Rectal smooth muscle tissue (tissue), 1 donor: ENCODE measurements around the gene MTNR1B.

Experiments used
- H3K27ac ChIP-seq: one replicate; pipeline ENCODE4 v1.7.0; 2013; ENCODE audit warnings: low read depth, low read length, inconsistent platforms
- H3K27me3 ChIP-seq: one replicate; pipeline ENCODE4 v1.7.0; 2013; ENCODE audit warnings: low read length; ENCODE audit not compliant: control insufficient read depth, insufficient read depth
- H3K36me3 ChIP-seq: one replicate; pipeline ENCODE4 v1.7.0; 2013; ENCODE audit warnings: low read length; ENCODE audit not compliant: control insufficient read depth, insufficient read depth
- H3K4me1 ChIP-seq: one replicate; pipeline ENCODE4 v1.7.0; 2013; ENCODE audit warnings: low read length; ENCODE audit not compliant: control insufficient read depth, insufficient read depth
- H3K4me3 ChIP-seq: one replicate; pipeline ENCODE4 v1.7.0; 2013; ENCODE audit warnings: low read length
- H3K9ac ChIP-seq: one replicate; pipeline ENCODE4 v1.7.0; 2013; ENCODE audit warnings: low read length

The MTNR1B gene

DNA sequence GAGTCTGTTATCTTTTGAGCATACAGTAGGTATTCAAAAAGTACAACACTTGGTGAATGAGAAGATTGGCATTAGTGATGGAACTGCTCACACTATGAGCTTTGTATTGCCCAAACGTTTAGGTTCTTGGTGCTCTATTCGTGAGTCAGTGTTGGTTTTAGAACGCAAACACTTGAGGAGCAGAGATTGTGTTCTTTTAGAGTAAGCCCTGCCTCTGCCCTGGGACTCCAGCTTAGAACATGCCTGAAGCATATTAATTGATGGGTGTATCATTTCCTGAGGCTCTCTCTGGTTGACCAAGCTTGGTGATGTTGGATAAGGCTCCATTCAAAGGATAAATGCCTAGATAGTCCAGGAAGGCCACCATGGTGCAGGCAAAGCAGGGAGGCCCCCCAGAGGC, 10.9 kb downstream of the MTNR1B start:
- no peaks in the 10 kb centered on the region for H3K36me3 ChIP-seq
- no peak overlapping the region for H3K4me3 ChIP-seq
- H3K27ac ChIP-seq: no peak overlapping the region
- no peaks in the 10 kb centered on the region for H3K4me1 ChIP-seq
- H3K9ac ChIP-seq: no peak overlapping the region
- H3K27me3 ChIP-seq: no peaks in the 10 kb centered on the region

DNA sequence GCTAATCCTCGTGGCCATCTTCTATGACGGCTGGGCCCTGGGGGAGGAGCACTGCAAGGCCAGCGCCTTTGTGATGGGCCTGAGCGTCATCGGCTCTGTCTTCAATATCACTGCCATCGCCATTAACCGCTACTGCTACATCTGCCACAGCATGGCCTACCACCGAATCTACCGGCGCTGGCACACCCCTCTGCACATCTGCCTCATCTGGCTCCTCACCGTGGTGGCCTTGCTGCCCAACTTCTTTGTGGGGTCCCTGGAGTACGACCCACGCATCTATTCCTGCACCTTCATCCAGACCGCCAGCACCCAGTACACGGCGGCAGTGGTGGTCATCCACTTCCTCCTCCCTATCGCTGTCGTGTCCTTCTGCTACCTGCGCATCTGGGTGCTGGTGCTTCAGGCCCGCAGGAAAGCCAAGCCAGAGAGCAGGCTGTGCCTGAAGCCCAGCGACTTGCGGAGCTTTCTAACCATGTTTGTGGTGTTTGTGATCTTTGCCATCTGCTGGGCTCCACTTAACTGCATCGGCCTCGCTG, 12.1 kb downstream of the MTNR1B start:
- Histone ChIP-seq H3K4me1 (no peaks in the 10 kb centered on the region), H3K4me3 (no peak overlapping the region), H3K27me3 (no peaks in the 10 kb centered on the region), H3K27ac (no peak overlapping the region), H3K36me3 (no peaks in the 10 kb centered on the region), H3K9ac (no peak overlapping the region)

DNA sequence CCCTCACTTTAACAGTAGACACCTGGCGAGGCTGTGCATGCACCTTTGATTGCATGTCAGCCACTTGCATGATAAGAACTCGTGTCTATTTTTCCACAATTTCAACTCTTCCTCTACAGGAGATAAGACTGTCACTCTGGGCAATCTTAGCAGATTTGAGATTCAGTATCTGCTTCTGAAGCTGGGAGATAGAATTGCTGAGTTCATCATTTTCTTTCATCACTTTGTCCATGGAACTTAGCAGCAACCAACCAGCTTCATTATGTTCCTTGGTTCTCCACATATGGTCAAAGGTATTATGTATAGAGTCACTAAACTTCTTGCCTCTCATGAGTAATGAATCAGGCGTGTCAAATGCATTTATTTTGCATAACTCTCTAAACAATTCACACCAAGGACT, 17.1 kb downstream of the MTNR1B start:
- H3K9ac ChIP-seq: no peak overlapping the region
- no peaks in the 10 kb centered on the region for H3K36me3 ChIP-seq
- H3K4me1 ChIP-seq: no peaks in the 10 kb centered on the region
- no peak overlapping the region for H3K27ac ChIP-seq
- no peaks in the 10 kb centered on the region for H3K27me3 ChIP-seq
- H3K4me3 ChIP-seq: no peak overlapping the region

DNA sequence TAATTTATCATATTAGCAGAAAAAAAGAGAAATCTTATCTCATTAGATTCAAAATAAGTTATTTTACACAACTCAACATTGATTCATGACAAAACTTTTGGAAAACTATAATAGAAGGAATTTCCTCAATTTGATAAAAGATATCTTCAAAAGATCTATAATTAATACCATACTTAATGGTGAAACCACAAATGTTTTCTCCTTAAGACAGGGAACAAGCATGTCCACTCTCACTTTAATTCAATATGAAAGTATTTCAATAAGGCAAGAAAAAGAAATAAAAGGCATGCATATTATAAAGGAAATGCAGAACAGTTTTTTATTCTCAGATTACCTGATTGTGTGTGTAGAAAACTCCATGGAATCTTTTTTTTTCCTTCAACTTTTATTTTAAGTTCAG, 23.6 kb downstream of the MTNR1B start:
- H3K4me1 ChIP-seq: no peaks in the 10 kb centered on the region

DNA sequence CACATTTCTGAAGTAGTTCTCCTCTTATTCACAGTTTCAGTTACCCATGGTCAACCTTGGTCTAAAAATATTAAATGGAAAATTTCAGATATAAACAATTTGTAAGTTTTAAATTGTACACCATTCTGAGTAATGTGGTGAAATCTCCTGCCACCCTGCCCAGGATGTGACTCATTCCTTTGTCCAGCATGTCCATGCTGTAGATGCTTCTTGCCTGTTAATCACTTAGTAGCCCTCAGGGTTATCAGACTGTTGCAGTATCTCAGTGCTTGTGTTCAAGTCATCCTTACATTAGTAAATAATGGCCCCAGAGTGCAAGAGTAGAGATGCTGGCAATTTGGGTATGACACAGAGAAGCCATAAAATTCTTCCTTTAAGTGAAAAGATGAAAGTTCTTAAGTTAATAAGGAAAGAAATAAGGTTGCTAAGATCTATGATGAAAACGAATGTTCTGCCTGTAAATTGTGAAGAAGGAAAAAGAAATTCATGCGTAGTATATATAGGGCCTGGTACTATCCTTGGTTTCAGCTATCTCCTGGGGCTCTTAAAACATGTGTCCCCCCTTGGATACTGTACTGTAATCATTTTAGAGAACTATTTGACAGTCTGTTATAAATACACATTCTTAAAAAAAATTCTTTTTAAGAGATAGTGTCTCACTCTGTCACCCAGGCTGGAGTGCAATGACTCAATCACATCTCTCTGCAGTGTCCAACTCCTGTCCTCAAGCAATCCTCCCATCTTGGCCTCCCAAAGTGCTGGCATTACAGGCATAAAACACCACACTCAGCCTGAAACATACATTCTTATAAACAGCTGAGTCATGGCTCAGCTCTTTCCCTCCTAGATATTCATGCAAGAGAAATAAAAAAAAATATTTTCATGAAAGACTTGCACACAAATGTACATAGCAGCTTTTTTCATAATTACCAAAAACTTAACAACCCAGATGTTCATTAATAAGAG, 31.3 kb downstream of the MTNR1B start:
- no peak overlapping the region for H3K9ac ChIP-seq

More for the DNA sequence above, 23.6 kb downstream of the MTNR1B start:
- Histone ChIP-seq H3K27ac (no peak overlapping the region), H3K9ac (no peak overlapping the region), H3K4me3 (no peak overlapping the region), H3K36me3 (no peaks in the 10 kb centered on the region), H3K27me3 (no peaks in the 10 kb centered on the region)

DNA sequence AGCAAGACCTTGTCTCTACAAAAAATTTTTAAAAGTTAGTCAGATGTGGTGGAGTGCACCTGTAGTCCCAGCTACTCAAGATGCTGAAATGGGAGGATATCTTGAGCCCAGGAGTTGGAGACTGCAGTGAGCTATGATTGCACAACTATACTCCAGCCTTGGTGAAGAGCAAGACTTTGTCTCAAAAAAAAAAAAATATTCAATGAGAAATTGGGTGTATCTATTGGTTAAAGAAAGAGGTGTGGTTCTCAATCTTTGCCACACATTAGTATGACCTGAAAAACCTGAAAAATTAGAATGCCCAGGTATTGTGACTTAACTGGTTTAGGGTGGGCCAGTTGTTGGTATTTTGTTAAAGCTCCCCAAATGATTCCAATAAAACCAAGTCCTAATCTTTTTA, 32.4 kb downstream of the MTNR1B start:
- H3K27me3 ChIP-seq: no peaks in the 10 kb centered on the region
- no peaks in the 10 kb centered on the region for H3K36me3 ChIP-seq
- no peak overlapping the region for H3K4me3 ChIP-seq
- no peak overlapping the region for H3K9ac ChIP-seq
- H3K4me1 ChIP-seq: no peaks in the 10 kb centered on the region
- H3K27ac ChIP-seq: no peak overlapping the region

More for the DNA sequence above, 31.3 kb downstream of the MTNR1B start:
- Histone ChIP-seq H3K4me3 (no peak overlapping the region), H3K27me3 (no peaks in the 10 kb centered on the region), H3K4me1 (no peaks in the 10 kb centered on the region), H3K36me3 (no peaks in the 10 kb centered on the region), H3K27ac (no peak overlapping the region)

DNA sequence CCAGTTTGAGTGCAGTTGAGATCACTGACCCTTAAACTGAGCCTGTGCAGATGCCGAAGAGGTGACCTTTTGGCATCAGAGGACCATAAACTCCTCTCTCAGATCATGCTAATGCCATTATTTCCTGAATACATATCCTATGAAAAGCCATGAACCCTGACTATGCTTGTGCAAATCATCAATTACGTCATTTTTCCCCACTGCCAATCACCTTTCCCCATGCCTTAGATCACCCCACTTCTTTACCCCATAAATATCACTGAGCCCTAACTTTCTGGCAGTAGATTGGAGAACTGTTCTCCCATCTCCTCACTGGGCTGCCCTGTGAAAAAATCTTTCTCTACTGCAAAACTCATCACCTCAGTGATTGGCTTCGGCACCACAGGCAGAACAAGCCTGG, 32.9 kb downstream of the MTNR1B start:
- Histone ChIP-seq H3K27me3 (no peaks in the 10 kb centered on the region), H3K36me3 (no peaks in the 10 kb centered on the region), H3K9ac (no peak overlapping the region), H3K4me1 (no peaks in the 10 kb centered on the region), H3K4me3 (no peak overlapping the region), H3K27ac (no peak overlapping the region)

DNA sequence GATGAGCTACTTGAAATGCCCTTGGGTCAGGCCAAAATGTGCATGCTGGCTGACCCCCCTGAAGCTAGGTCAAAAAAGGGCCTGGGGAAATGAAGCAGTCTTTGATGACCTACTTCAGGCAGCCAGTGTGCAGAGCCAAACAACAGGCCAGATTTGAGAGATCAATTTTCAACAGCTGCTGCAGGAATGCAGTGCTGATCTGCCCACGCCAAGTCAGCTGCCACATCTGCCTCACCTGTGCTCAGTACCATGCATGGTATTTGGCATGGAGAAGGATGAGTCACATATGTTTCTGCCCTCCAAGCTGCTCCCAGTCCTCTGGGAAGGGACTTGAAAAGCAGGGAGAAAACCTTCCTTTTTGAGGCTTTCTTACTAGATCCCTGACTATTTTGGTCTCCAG, 35.8 kb downstream of the MTNR1B start:
- H3K4me3 ChIP-seq: no peak overlapping the region
- no peak overlapping the region for H3K27ac ChIP-seq
- no peaks in the 10 kb centered on the region for H3K27me3 ChIP-seq
- no peaks in the 10 kb centered on the region for H3K36me3 ChIP-seq
- no peak overlapping the region for H3K9ac ChIP-seq
- no peaks in the 10 kb centered on the region for H3K4me1 ChIP-seq

DNA sequence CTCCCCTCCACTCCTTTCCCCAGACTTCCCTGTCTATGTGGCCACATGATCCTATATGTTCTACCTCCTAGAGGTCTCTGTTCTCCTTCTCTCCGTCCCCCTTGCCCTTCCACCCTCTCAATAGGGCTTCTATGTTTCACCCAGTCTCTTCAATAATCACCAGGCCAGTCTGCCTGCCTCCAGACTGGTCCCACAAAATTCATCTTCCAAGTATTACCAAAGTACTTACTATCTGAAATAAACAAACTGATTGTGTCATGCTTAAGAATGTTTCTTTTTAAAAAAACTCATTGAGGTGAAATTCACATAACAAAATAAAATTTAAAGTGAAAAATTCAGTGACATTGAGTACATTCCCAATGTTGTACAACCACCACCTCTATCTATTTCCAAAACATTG, 44.2 kb downstream of the MTNR1B start:
- H3K4me3 ChIP-seq: no peak overlapping the region
- H3K27ac ChIP-seq: no peak overlapping the region
- H3K4me1 ChIP-seq: no peaks in the 10 kb centered on the region
- no peaks in the 10 kb centered on the region for H3K36me3 ChIP-seq
- no peaks in the 10 kb centered on the region for H3K27me3 ChIP-seq
- no peak overlapping the region for H3K9ac ChIP-seq

DNA sequence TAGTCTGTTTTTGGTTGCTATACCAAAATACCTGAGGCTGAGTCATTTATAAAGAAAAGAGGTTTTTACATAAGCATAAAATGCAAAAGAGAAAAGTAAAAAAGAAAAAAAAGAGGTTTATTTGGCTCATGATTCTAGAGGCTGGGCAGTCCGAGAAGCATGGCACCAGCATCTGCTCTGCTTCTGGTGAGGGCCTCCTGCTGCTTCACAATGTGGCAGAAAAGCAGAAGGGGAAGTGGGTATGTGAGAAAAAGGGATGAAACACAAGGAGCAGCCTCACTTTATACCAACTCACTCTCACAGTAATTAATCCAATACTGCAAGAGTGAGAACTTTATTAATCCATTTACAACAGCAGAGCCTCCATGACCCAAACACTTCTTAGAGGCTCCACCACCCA, 47.1 kb downstream of the MTNR1B start:
- Histone ChIP-seq H3K27ac (no peak overlapping the region), H3K36me3 (no peaks in the 10 kb centered on the region), H3K27me3 (no peaks in the 10 kb centered on the region), H3K4me3 (no peak overlapping the region), H3K9ac (no peak overlapping the region), H3K4me1 (no peaks in the 10 kb centered on the region)

DNA sequence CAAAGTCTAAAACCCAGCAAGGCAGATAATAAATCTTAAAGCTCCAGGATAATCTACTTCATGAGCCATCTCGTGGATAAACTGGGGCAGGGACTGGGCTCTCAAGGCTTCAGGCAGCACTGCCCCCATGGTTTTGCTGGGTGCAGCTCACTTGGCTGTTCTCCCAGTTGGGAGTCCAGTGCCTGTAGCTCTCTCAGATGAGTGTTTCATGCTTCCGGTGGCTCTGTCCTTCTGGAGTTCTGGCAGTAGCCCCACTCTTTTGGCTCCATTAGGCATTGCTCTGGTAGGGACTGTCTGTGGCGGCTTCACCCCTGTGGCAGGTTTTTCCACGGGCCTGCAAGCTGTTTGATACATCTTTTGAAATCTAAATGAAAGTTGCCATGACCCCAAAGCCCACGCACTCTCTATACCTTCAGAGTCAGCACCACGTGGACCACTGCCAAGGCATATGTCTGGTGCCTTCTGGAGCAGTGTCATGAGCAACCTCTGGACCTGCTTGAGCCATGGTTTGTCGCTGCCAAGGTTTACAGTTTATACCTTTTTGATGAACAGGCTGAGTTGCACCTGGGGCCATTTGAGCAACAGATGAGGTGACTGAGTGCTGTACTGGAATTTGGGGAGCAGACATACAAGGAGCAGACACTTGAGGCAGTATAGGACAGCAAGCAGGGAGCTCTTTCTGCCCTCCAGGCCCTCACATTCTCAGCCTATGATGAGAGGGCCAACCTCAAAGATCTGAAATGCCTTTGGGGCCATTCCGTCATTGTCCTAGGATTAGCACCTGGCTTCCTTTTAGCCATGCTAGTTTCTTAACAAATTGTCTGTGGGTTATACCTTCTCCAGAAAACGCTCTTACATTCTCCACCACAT, 48.6 kb downstream of the MTNR1B start:
- Histone ChIP-seq H3K9ac (no peak overlapping the region), H3K36me3 (no peaks in the 10 kb centered on the region), H3K4me3 (no peak overlapping the region), H3K27ac (no peak overlapping the region), H3K4me1 (no peaks in the 10 kb centered on the region), H3K27me3 (no peaks in the 10 kb centered on the region)

DNA sequence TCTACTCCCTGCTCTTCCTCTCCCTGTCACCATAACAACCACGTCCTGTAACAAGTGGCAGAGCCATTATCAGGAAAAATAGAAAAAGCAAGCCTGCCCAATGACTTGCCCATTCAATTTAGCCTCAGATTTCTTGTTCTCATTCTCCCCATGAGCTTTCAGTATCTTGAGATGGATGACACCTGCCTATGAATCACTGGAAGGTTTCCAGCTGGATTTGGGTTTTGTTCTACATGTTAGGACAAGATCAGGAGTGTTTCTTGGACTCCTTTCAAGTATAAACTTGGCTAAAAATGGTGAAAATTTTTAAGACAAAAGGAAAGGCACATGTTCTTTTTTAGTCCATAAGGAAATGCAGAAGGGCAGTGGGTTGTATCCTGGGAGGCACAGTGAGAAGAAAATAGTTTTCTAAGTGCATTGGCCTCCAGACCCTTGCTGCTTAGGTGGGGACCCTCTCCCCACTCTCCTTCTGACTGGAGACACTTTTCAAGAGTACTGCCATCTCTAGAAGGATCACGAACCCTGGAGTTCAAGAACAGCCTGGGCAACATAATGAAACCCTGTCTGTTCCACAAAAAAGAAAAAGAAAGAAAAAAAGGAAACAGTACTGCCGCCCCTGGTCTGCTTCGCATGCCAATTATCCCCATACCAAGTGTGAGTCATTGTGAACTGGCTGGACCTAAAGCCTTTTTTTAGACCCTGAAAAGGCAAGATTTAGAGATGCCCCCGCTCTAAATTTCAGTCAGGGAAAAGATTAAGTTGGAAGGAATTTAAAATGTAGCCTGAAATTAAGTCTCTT, 51.0 kb downstream of the MTNR1B start:
- no peaks in the 10 kb centered on the region for H3K36me3 ChIP-seq
- no peaks in the 10 kb centered on the region for H3K4me1 ChIP-seq
- H3K4me3 ChIP-seq: no peak overlapping the region
- H3K27ac ChIP-seq: no peak overlapping the region
- no peak overlapping the region for H3K9ac ChIP-seq
- no peaks in the 10 kb centered on the region for H3K27me3 ChIP-seq
